ENCODE results near the gene LDHAL6B. TPM values are rescaled to one million over a fixed set of nuclear protein-coding genes. Genes with fewer than 3 reads are reported as not detected.

Gene LDHAL6B
- total RNA-seq, 2 donors from 2014 or later, result not detected

- ATAC-seq (replicated peaks in 1 of 2), result no peak
- Mint-ChIP-seq H3K9me3 (no peaks in the 10 kb centered on the region), H3K27me3 (ENCODE audit: low read depth) (no peaks in the 10 kb centered on the region), H3K4me3 (no peak overlapping the region), H3K36me3 (ENCODE audit: insufficient read depth in 2 of 2) (no peaks in the 10 kb centered on the region), H3K4me1 (ENCODE audit: low read depth) (peaks cover 18% of the 10 kb centered on the region), H3K27ac (no peak overlapping the region)
- no peak for DNase-seq
These were observed 36.2 kb upstream of the LDHAL6B start for GRCh38 chr15:59170295-59171066.

- Mint-ChIP-seq H3K27ac (no peak overlapping the region), H3K4me3 (no peak overlapping the region), H3K27me3 (ENCODE audit: low read depth) (no peaks in the 10 kb centered on the region), H3K4me1 (ENCODE audit: low read depth) (peaks cover 20% of the 10 kb centered on the region), H3K36me3 (ENCODE audit: insufficient read depth in 2 of 2) (no peaks in the 10 kb centered on the region), H3K9me3 (no peaks in the 10 kb centered on the region)
- no peak for DNase-seq
- no peak for ATAC-seq (replicated peaks in 1 of 2)
These were observed 35.6 kb upstream of the LDHAL6B start for GRCh38 chr15:59171067-59171397.

- peaks cover 8% of the 10 kb centered on the region for H3K27me3 Mint-ChIP-seq (ENCODE audit: low read depth)
- H3K9me3 Mint-ChIP-seq, result no peaks in the 10 kb centered on the region
- peaks cover 20% of the 10 kb centered on the region for H3K4me1 Mint-ChIP-seq (ENCODE audit: low read depth)
- ATAC-seq (replicated peaks in 1 of 2), result no peak
- no peaks in the 10 kb centered on the region for H3K36me3 Mint-ChIP-seq (ENCODE audit: insufficient read depth in 2 of 2)
- DNase-seq, result no peak
- H3K4me3 Mint-ChIP-seq, result no peak overlapping the region
- H3K27ac Mint-ChIP-seq, result no peak overlapping the region
These were observed 34.2 kb upstream of the LDHAL6B start for GRCh38 chr15:59172289-59172901.

GRCh38 chr15:59173194-59173593, 33.4 kb upstream of the LDHAL6B start:
- H3K36me3 Mint-ChIP-seq (ENCODE audit: insufficient read depth in 2 of 2), result no peaks in the 10 kb centered on the region
- peaks cover 20% of the 10 kb centered on the region for H3K4me1 Mint-ChIP-seq (ENCODE audit: low read depth)
- ATAC-seq (replicated peaks in 1 of 2) (no peak), DNase-seq (no peak)
- H3K27me3 Mint-ChIP-seq (ENCODE audit: low read depth), result peaks cover 16% of the 10 kb centered on the region
- H3K27ac Mint-ChIP-seq, result no peak overlapping the region
- H3K4me3 Mint-ChIP-seq, result no peak overlapping the region
- no peaks in the 10 kb centered on the region for H3K9me3 Mint-ChIP-seq

- DNase-seq, result no peak
- Mint-ChIP-seq H3K36me3 (ENCODE audit: insufficient read depth in 2 of 2) (no peaks in the 10 kb centered on the region), H3K4me3 (no peak overlapping the region), H3K4me1 (ENCODE audit: low read depth) (peaks cover 17% of the 10 kb centered on the region), H3K27ac (no peak overlapping the region), H3K27me3 (ENCODE audit: low read depth) (peaks cover 17% of the 10 kb centered on the region), H3K9me3 (no peaks in the 10 kb centered on the region)
- no peak for ATAC-seq (replicated peaks in 1 of 2)
These were observed 32.4 kb upstream of the LDHAL6B start for GRCh38 chr15:59174151-59174834.

- DNase-seq (peak; percentile 38 to 46), ATAC-seq (replicated peaks in 1 of 2) (peak; percentile 78 to 94)
- Mint-ChIP-seq H3K27me3 (ENCODE audit: low read depth) (peaks cover 17% of the 10 kb centered on the region), H3K36me3 (ENCODE audit: insufficient read depth in 2 of 2) (no peaks in the 10 kb centered on the region), H3K27ac (no peak overlapping the region), H3K4me1 (ENCODE audit: low read depth) (peaks cover 9% of the 10 kb centered on the region), H3K4me3 (no peak overlapping the region), H3K9me3 (no peaks in the 10 kb centered on the region)
These were observed 31.5 kb upstream of the LDHAL6B start for GRCh38 chr15:59174835-59175831.

GRCh38 chr15:59176653-59177316, 29.9 kb upstream of the LDHAL6B start:
- H3K27ac Mint-ChIP-seq, result no peak overlapping the region
- H3K36me3 Mint-ChIP-seq (ENCODE audit: insufficient read depth in 2 of 2), result peaks cover 0 to 6% of the 10 kb centered on the region in 2 donors
- ATAC-seq (replicated peaks in 1 of 2), result peak in 1 of 2 donors; percentile 11

GRCh38 chr15:59177317-59177660, 29.4 kb upstream of the LDHAL6B start:
- no peak overlapping the region for H3K4me3 Mint-ChIP-seq
- peaks cover 2 to 10% of the 10 kb centered on the region in 2 donors for H3K9me3 Mint-ChIP-seq
- H3K4me1 Mint-ChIP-seq (ENCODE audit: low read depth), result peaks cover 9% of the 10 kb centered on the region
- peaks cover 0 to 6% of the 10 kb centered on the region in 2 donors for H3K36me3 Mint-ChIP-seq (ENCODE audit: insufficient read depth in 2 of 2)
- peak in 1 of 2 donors; percentile 50 for ATAC-seq (replicated peaks in 1 of 2)
- no peak overlapping the region for H3K27ac Mint-ChIP-seq
- no peak for DNase-seq
- peaks cover 22% of the 10 kb centered on the region for H3K27me3 Mint-ChIP-seq (ENCODE audit: low read depth)

More at GRCh38 chr15:59176653-59177316, 29.9 kb upstream of the LDHAL6B start:
- peaks cover 9% of the 10 kb centered on the region for H3K4me1 Mint-ChIP-seq (ENCODE audit: low read depth)
- peaks cover 2 to 10% of the 10 kb centered on the region in 2 donors for H3K9me3 Mint-ChIP-seq
- no peak for DNase-seq
- peaks cover 22% of the 10 kb centered on the region for H3K27me3 Mint-ChIP-seq (ENCODE audit: low read depth)
- H3K4me3 Mint-ChIP-seq, result no peak overlapping the region

GRCh38 chr15:59178151-59178695, 28.4 kb upstream of the LDHAL6B start:
- no peak for ATAC-seq (replicated peaks in 1 of 2)
- Mint-ChIP-seq H3K9me3 (peaks cover 2 to 10% of the 10 kb centered on the region in 2 donors), H3K27me3 (ENCODE audit: low read depth) (peaks cover 22% of the 10 kb centered on the region)

GRCh38 chr15:59179717-59180116, 26.9 kb upstream of the LDHAL6B start:
- no peak for DNase-seq
- ATAC-seq (replicated peaks in 1 of 2), result no peak
- H3K27ac Mint-ChIP-seq, result no peak overlapping the region
- no peak overlapping the region for H3K4me3 Mint-ChIP-seq
- H3K36me3 Mint-ChIP-seq (ENCODE audit: insufficient read depth in 2 of 2), result peaks cover 0 to 6% of the 10 kb centered on the region in 2 donors
- H3K27me3 Mint-ChIP-seq (ENCODE audit: low read depth), result peaks cover 22% of the 10 kb centered on the region
- peaks cover 2 to 10% of the 10 kb centered on the region in 2 donors for H3K9me3 Mint-ChIP-seq
- H3K4me1 Mint-ChIP-seq (ENCODE audit: low read depth), result peaks cover 9% of the 10 kb centered on the region

More at GRCh38 chr15:59178151-59178695, 28.4 kb upstream of the LDHAL6B start:
- Mint-ChIP-seq H3K4me1 (ENCODE audit: low read depth) (peaks cover 9% of the 10 kb centered on the region), H3K36me3 (ENCODE audit: insufficient read depth in 2 of 2) (peaks cover 0 to 6% of the 10 kb centered on the region in 2 donors), H3K4me3 (no peak overlapping the region), H3K27ac (no peak overlapping the region)
- no peak for DNase-seq

GRCh38 chr15:59180945-59181600, 25.6 kb upstream of the LDHAL6B start:
- H3K36me3 Mint-ChIP-seq (ENCODE audit: insufficient read depth in 2 of 2), result peaks cover 0 to 6% of the 10 kb centered on the region in 2 donors
- H3K4me1 Mint-ChIP-seq (ENCODE audit: low read depth), result no peaks in the 10 kb centered on the region
- H3K27ac Mint-ChIP-seq, result no peak overlapping the region
- H3K9me3 Mint-ChIP-seq, result peaks cover 2 to 10% of the 10 kb centered on the region in 2 donors
- H3K27me3 Mint-ChIP-seq (ENCODE audit: low read depth), result peaks cover 28% of the 10 kb centered on the region
- no peak for DNase-seq
- ATAC-seq (replicated peaks in 1 of 2), result no peak
- no peak overlapping the region for H3K4me3 Mint-ChIP-seq
